Glutamatergic neuron (in vitro differentiated cells): ENCODE data around the gene REXO1. TPM values are rescaled to one million over a fixed set of nuclear protein-coding genes. Genes with fewer than 3 reads are reported as not detected.

ENCODE experiments used
- DNase-seq: peaks from one replicate; pipeline ENCODE4 v3.0.0; 2022
- H3K27ac Mint-ChIP-seq: one replicate; pipeline ENCODE4 v1.8.0; 2020; ENCODE audit warnings: mild to moderate bottlenecking, mixed read lengths, inconsistent platforms; ENCODE audit not compliant: unreplicated experiment
- H3K27me3 Mint-ChIP-seq: one replicate; pipeline ENCODE4 v1.8.0; 2020; ENCODE audit warnings: mild to moderate bottlenecking, moderate library complexity, mixed read lengths, inconsistent platforms; ENCODE audit not compliant: unreplicated experiment
- H3K36me3 Mint-ChIP-seq: one replicate; pipeline ENCODE4 v1.8.0; 2020; ENCODE audit warnings: mild to moderate bottlenecking, mixed read lengths, inconsistent platforms; ENCODE audit not compliant: unreplicated experiment
- H3K4me1 Mint-ChIP-seq: one replicate; pipeline ENCODE4 v1.8.0; 2020; ENCODE audit warnings: mild to moderate bottlenecking, low read depth, mixed read lengths, inconsistent platforms; ENCODE audit not compliant: unreplicated experiment
- H3K4me3 Mint-ChIP-seq: one replicate; pipeline ENCODE4 v1.8.0; 2020; ENCODE audit warnings: mild to moderate bottlenecking, mixed read lengths, inconsistent platforms; ENCODE audit not compliant: unreplicated experiment
- H3K9me3 Mint-ChIP-seq: one replicate; pipeline ENCODE4 v1.8.0; 2020; ENCODE audit warnings: mild to moderate bottlenecking, moderate library complexity, mixed read lengths, inconsistent platforms; ENCODE audit not compliant: unreplicated experiment
- CTCF ChIP-seq: fragments of 200-600 bp; sonication (generic); IDR thresholded peaks from one replicate; pipeline ENCODE4 v1.5.0; 2021; ENCODE audit not compliant: partially characterized antibody, unreplicated experiment
- total RNA-seq: library from RNA; stranded (reverse); fragmentation: NEBNext Ultra II Directional; extraction: Animal tissue kit (Norgen Biotek cat#: 25700); gene quantifications from one replicate; pipeline ENCODE4 v1.2.1, GENCODE V29; 2021; ENCODE audit not compliant: unreplicated experiment

REXO1 gene
- total RNA-seq, 1 donor from 2014 or later = 65.7 TPM

GRCh38 chr19:1865172-1866010 is 17.1 kb upstream of the REXO1 start:
- Mint-ChIP-seq H3K4me3 (no peak overlapping the region), H3K27me3 (peaks cover 4% of the 10 kb centered on the region), H3K4me1 (no peaks in the 10 kb centered on the region), H3K27ac (no peak overlapping the region), H3K9me3 (peaks cover 8% of the 10 kb centered on the region), H3K36me3 (no peaks in the 10 kb centered on the region)
- TF ChIP-seq CTCF = no peak
- no peak for DNase-seq

- DNase-seq = peak; percentile 90
- Mint-ChIP-seq H3K4me1 (no peaks in the 10 kb centered on the region), H3K4me3 (peak overlapping the region; percentile 68), H3K9me3 (peaks cover 8% of the 10 kb centered on the region), H3K36me3 (no peaks in the 10 kb centered on the region), H3K27me3 (peaks cover 4% of the 10 kb centered on the region), H3K27ac (no peak overlapping the region)
- peak; percentile 90 for TF ChIP-seq CTCF
Observed at GRCh38 chr19:1864480-1865171, 16.3 kb upstream of the REXO1 start.

- peaks cover 4% of the 10 kb centered on the region for H3K4me1 Mint-ChIP-seq
- no peak overlapping the region for H3K27ac Mint-ChIP-seq
- peaks cover 4% of the 10 kb centered on the region for H3K27me3 Mint-ChIP-seq
- peak; percentile 94 for DNase-seq
- H3K9me3 Mint-ChIP-seq = peaks cover 10% of the 10 kb centered on the region
- no peak overlapping the region for H3K4me3 Mint-ChIP-seq
- no peak for TF ChIP-seq CTCF
- no peaks in the 10 kb centered on the region for H3K36me3 Mint-ChIP-seq
Observed at GRCh38 chr19:1863638-1864479, 15.6 kb upstream of the REXO1 start.

GRCh38 chr19:1863328-1863637 is 15.0 kb upstream of the REXO1 start, which contains the start of gene KLF16:
Gene KLF16, minus strand, starts transcription at chr19:1863579. Its CDS starts 82 bp downstream, at chr19:1863497.
- H3K4me3 Mint-ChIP-seq = peak within 1 kb of the TSS; percentile 85
- peaks cover 10% of the 10 kb centered on the region for H3K9me3 Mint-ChIP-seq
- no peak for DNase-seq
- no peak within 1 kb of the TSS for H3K27ac Mint-ChIP-seq
- H3K36me3 Mint-ChIP-seq = no peaks in the 10 kb centered on the region
- TF ChIP-seq CTCF = no peak
- H3K27me3 Mint-ChIP-seq = peaks cover 4% of the 10 kb centered on the region
- H3K4me1 Mint-ChIP-seq = peaks cover 4% of the 10 kb centered on the region
